Right lobe of liver (tissue), 4 donors: Measurements from ENCODE around the gene OR1D2.

Experiments used
- CTCF ChIP-seq, 4 donors: fragments of 200-600 bp in 3 of 4; fragments of 450-650 bp in 1 of 4; IDR thresholded peaks; one replicate each; pipeline versions ENCODE4 v1.5.1 to v1.8.0; 2016 to 2022; ENCODE audit warnings: antibody characterized with exemption in 4 of 4, mild to moderate bottlenecking in 2 of 4
- POLR2A ChIP-seq: fragments of 450-650 bp; IDR thresholded peaks from one replicate; pipeline ENCODE4 v1.6.1; 2017; ENCODE audit warnings: antibody characterized with exemption, mild to moderate bottlenecking
- donor health status: DM: no; HTN: no; CAD: no.
- donor health status: DM: no; HTN: no; CAD: no.
- donor health status: DM: no; HTN: yes; CAD: no.

GRCh38 chr17:3038941-3039340 is 65.3 kb downstream of the OR1D2 start:
- no peak for TF ChIP-seq CTCF (IDR thresholded peaks at IDR 0.05)
- TF ChIP-seq POLR2A, result no peak
